K562 (cell line): Measurements from ENCODE around the gene GAK. TPM values are rescaled to one million over a fixed set of nuclear protein-coding genes. Genes with fewer than 3 reads are reported as not detected.

Experiments used
- ATAC-seq: fragments of 200-7000 bp; cut with Tn5 transposase; 3 replicates; pipeline ENCODE4 v1.9.1; 2020; ENCODE audit warnings: moderate library complexity
- BruUV-seq: library from RNA; stranded (reverse); fragments of 400-500 nt; replicated peaks from 2 replicates; lab custom pipeline; 2021; lab: Mats Ljungman, UMichigan
- CTCF ChIA-PET: fragments of 300-600 bp; formaldehyde crosslinking; extraction: SDS; loops from one replicate; lab custom pipeline; 2021; ENCODE audit warnings: low intra/inter-chr PET ratio; lab: Yijun Ruan, JAX
- POLR2A ChIA-PET: fragments of 300-600, 350-650 bp; sonication (Branson Sonifier 250); formaldehyde crosslinking; extraction: SDS; loops from one replicate; lab custom pipeline; 2021; ENCODE audit warnings: antibody characterized with exemption, inconsistent platforms; lab: Yijun Ruan, JAX
- DNase-seq, 4 experiments: peaks; one replicate each; pipeline versions ENCODE4 v3.0.0 to v3.0.0-alpha.2; 2011 to 2018; ENCODE audit warnings: low spot score in 3 of 4, mixed read lengths in 3 of 4; ENCODE audit errors: extremely low read depth in 1 of 4
- FAIRE-seq: peaks from 2 replicates; lab custom pipeline; 2011; peaks lifted over from hg19 to GRCh38; lab: Jason Lieb, UNC
- H2AFZ ChIP-seq: 2 replicates; pipeline ENCODE4 v1.6.0; 2011; ENCODE audit warnings: low read depth, low read length, control low read depth, inconsistent platforms
- H3K27ac ChIP-seq: fragments of 200-600 bp; 3 replicates; pipeline ENCODE4 v1.8.0; 2011; ENCODE audit warnings: low read depth, mild to moderate bottlenecking, control low read depth, inconsistent platforms, low read length, moderate library complexity, mixed read lengths; ENCODE audit errors: extremely low read depth
- H3K27me3 ChIP-seq, 2 experiments: fragments of 300-600 bp in 1 of 2; 2 replicates in 1 of 2; 3 replicates in 1 of 2; pipeline versions ENCODE4 v1.6.0 to v1.8.0; 2011; ENCODE audit warnings: inconsistent platforms in 2 of 2, low read length in 2 of 2, mild to moderate bottlenecking in 1 of 2, mixed read lengths in 1 of 2, moderate library complexity in 1 of 2; ENCODE audit not compliant: control insufficient read depth in 2 of 2, insufficient read depth in 2 of 2
- H3K36me3 ChIP-seq: fragments of 300-600 bp; 3 replicates; pipeline ENCODE4 v1.8.0; 2011; ENCODE audit warnings: mild to moderate bottlenecking, low read length, inconsistent platforms; ENCODE audit not compliant: control insufficient read depth, insufficient read depth
- H3K4me1 ChIP-seq, 2 experiments: fragments of 200-600 bp in 1 of 2; replicated peaks in 1 of 2; 2 replicates in 1 of 2; 3 replicates in 1 of 2; pipeline versions ENCODE4 v1.5.1 to v1.8.0; 2011; ENCODE audit warnings: inconsistent platforms in 2 of 2, low read length in 2 of 2, mild to moderate bottlenecking in 1 of 2, mixed read lengths in 1 of 2, moderate library complexity in 1 of 2; ENCODE audit not compliant: control insufficient read depth in 2 of 2, insufficient read depth in 2 of 2
- H3K4me2 ChIP-seq: 2 replicates; pipeline ENCODE4 v1.6.1; 2011; ENCODE audit warnings: low read length, control low read depth, inconsistent platforms, mixed read lengths; ENCODE audit not compliant: insufficient read depth
- H3K4me3 ChIP-seq: fragments of 200-600 bp; sonication (generic), shearing (Covaris generic); 2 replicates; pipeline ENCODE4 v1.5.1; 2016; ENCODE audit warnings: control low read depth, inconsistent platforms
- H3K79me2 ChIP-seq: fragments of 200-600 bp; 3 replicates; pipeline ENCODE4 v1.8.0; 2011; ENCODE audit warnings: low read length, inconsistent platforms; ENCODE audit not compliant: control insufficient read depth, insufficient read depth
- H3K9ac ChIP-seq, 2 experiments: 2 replicates each; pipeline versions ENCODE4 v1.6.0 to v1.6.1; 2011; ENCODE audit warnings: low read depth in 2 of 2, low read length in 2 of 2, control low read depth in 1 of 2, inconsistent platforms in 1 of 2, mild to moderate bottlenecking in 1 of 2, mixed read lengths in 1 of 2; ENCODE audit not compliant: insufficient read depth in 1 of 2
- H3K9me1 ChIP-seq: one replicate; pipeline ENCODE4 v1.6.0; 2011; ENCODE audit warnings: inconsistent platforms, mild to moderate bottlenecking, low read length, moderate library complexity; ENCODE audit not compliant: control insufficient read depth, insufficient read depth
- H3K9me3 ChIP-seq: replicated peaks from 2 replicates; pipeline ENCODE4 v1.5.1; 2011; ENCODE audit warnings: low read depth, low read length, inconsistent platforms; ENCODE audit not compliant: control insufficient read depth, insufficient read depth
- H4K20me1 ChIP-seq: replicated peaks from 2 replicates; pipeline ENCODE4 v1.6.1; 2011; ENCODE audit warnings: low read length, inconsistent platforms, mixed read lengths; ENCODE audit not compliant: control insufficient read depth, insufficient read depth
- ARID4B ChIP-seq: sonication (generic); formaldehyde crosslinking; IDR thresholded peaks from 2 replicates; pipeline ENCODE4 v1.8.0; 2022; ENCODE audit warnings: mild to moderate bottlenecking, missing genetic modification reagents
- CBFB ChIP-seq: sonication (generic); formaldehyde crosslinking; IDR thresholded peaks from 2 replicates; pipeline ENCODE4 v1.4.0; 2020; ENCODE audit warnings: mild to moderate bottlenecking, missing genetic modification reagents
- CGGBP1 ChIP-seq: fragments of 250-450 bp; sonication (Bioruptor Pico); IDR thresholded peaks from 2 replicates; pipeline ENCODE4 v1.9.0; 2021; ENCODE audit warnings: mild to moderate bottlenecking
- EHMT2 ChIP-seq: fragments of 450-650 bp; IDR thresholded peaks from 2 replicates; pipeline ENCODE4 v1.6.1; 2018; ENCODE audit warnings: antibody characterized with exemption
- PYGO2 ChIP-seq: fragments of 450-650 bp; IDR thresholded peaks from 2 replicates; pipeline ENCODE4 v1.6.1; 2016; ENCODE audit warnings: mild to moderate bottlenecking, missing genetic modification characterization, moderate library complexity, missing compliant biosample characterization
- SAP30 ChIP-seq: fragments of 200-600 bp; sonication (generic); IDR thresholded peaks from 2 replicates; pipeline ENCODE4 v1.6.1; 2012; ENCODE audit warnings: borderline replicate concordance, low read depth, mild to moderate bottlenecking, moderate library complexity, low read length, control low read depth, inconsistent platforms; ENCODE audit not compliant: insufficient read depth, poor library complexity, severe bottlenecking
- SUPT5H ChIP-seq: fragments of 450-650 bp; IDR thresholded peaks from 2 replicates; pipeline ENCODE4 v1.6.1; 2016
- ZBTB1 ChIP-seq: sonication (generic); formaldehyde crosslinking; IDR thresholded peaks from 2 replicates; pipeline ENCODE4 v1.8.1; 2023; ENCODE audit warnings: missing genetic modification reagents, low read depth, mild to moderate bottlenecking, borderline replicate concordance
- ZBTB9 ChIP-seq: fragments of 450-650 bp; formaldehyde crosslinking; IDR thresholded peaks from 2 replicates; pipeline ENCODE4 v1.4.0; 2020; ENCODE audit warnings: mild to moderate bottlenecking, moderate library complexity
- ZNF3 ChIP-seq: fragments of 250-450 bp; sonication (Bioruptor Pico); IDR thresholded peaks from 2 replicates; pipeline ENCODE4 v1.5.0; 2021; ENCODE audit warnings: mild to moderate bottlenecking, moderate library complexity
- ZNF431 ChIP-seq: sonication (generic); formaldehyde crosslinking; IDR thresholded peaks from 2 replicates; pipeline ENCODE4 v1.8.0; 2022; ENCODE audit warnings: mild to moderate bottlenecking, missing genetic modification reagents
- ZNF766 ChIP-seq: fragments of 200-800 bp; sonication (Bioruptor generic); conservative IDR thresholded peaks from 2 replicates; pipeline ENCODE4 v1.6.1; 2016; ENCODE audit warnings: missing genetic modification characterization, missing compliant biosample characterization
- ZNF79 ChIP-seq: fragments of 250-450 bp; sonication (Bioruptor Pico); IDR thresholded peaks from 2 replicates; pipeline ENCODE4 v1.4.0; 2020; ENCODE audit warnings: low read depth, mild to moderate bottlenecking, moderate library complexity
- WGBS: fragments of 100-300 bp; shearing (Covaris generic); methylation state at CpG from one replicate; pipeline ENCODE4 v1.1.6; 2016; ENCODE audit warnings: low coverage, mixed read lengths; ENCODE audit not compliant: insufficient coverage; ENCODE audit errors: missing lambda C conversion rate; 5-methylcytosine and 5-hydroxymethylcytosine counted together
- in situ Hi-C: fragments of 300-500 bp; cut with MboI; formaldehyde crosslinking; loops from 4 replicates; pipeline ENCODE4 v1.15.0; 2018; ENCODE audit warnings: inconsistent platforms, mixed read lengths
- intact Hi-C: fragments of 100-400 bp; cut with micrococcal nuclease; formaldehyde crosslinking; loops from 2 replicates; pipeline ENCODE4 v1.14.2; 2022
- polyA plus RNA-seq, 8 experiments: library from polyadenylated mRNA; depleted of rRNA in 4 of 8; stranded (reverse) in 5 of 8; unstranded in 3 of 8; fragments of >200 nt; fragmentation: Nextera tagmentation in 2 of 8; fragmentation: Illumina TruSeq in 1 of 8; extraction: Ambion mirVana in 2 of 8; extraction: Trizol in 1 of 8; gene quantifications; 2 replicates each; pipeline versions ENCODE4 v1.2.1 to v1.2.3, GENCODE V29; 2011 to 2014; ENCODE audit warnings: inconsistent platforms in 1 of 8, missing spikeins in 1 of 8
- total RNA-seq, 7 experiments: library from RNA; depleted of rRNA in 6 of 7; stranded (reverse); fragments of >200 nt in 6 of 7; fragmentation: Illumina TruSeq in 2 of 7; extraction: Trizol in 2 of 7; gene quantifications; 2 replicates each; pipeline versions ENCODE4 v1.2.1 to v1.2.3, GENCODE V29; 2011 to 2021; ENCODE audit warnings: low replicate concordance in 1 of 7
- TF ChIP-seq, protein P1 (sequence below): fragments of 450-650 bp; IDR thresholded peaks from 2 replicates; pipeline ENCODE4 v1.6.1; 2016; ENCODE audit warnings: missing biosample characterization, missing genetic modification characterization

Gene GAK
- total and polyA plus RNA-seq, 9 of the 15 experiments (the other 6 are each of a cell fraction or from before 2014, with no cell fraction given): 1.3 to 102 (median 16.2) TPM

DNA sequence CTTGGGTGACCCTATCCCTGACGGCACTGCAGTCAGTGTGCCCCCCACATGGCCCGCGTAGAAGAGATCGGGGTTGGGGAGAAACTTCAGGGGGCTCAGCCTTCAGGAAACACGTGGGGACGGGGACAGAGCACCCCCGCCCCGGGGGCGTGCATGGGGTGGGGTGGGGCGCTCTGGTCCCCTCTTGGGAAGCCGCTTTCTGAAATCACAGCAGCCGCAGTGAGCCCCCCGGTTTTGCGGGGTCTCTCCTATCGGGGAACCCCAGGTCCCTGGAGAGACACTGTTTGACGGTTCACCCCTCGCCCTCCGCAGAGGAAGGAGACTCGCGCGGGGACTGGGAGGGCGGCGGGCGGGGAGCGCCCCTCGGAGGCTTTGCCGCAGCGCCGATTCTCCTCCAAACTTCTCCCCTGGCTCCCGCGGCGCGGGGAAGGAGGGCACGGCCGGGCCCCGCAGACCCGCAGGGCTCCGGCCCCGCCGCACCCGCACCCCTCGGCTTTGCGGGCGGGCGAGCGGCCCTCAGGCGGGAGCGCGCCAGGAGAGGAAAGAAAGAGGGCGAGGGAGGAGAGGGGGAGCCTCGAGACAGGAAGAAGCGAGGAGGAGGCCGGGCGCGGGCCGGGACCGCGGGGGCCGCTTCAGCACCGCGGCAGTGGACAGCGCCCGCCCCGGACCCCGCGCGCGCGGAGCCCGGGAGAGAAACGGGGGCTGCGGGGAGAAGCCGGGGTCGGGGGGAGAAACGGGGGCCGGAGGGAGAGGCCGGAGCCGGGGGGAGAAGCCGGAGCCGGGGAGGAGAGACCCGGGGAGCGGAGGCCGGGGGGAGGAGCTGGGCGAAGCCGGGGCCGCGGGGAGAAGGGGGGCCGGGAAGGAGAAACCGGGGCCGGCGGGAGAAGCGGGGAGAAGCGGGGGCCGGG, 106.8 kb downstream of the GAK start:
- Histone ChIP-seq H3K9me3 (no peaks in the 10 kb centered on the region), H4K20me1 (no peaks in the 10 kb centered on the region; the same call in 1 of the 2 replicates), H3K27ac (no peak overlapping the region), H3K36me3 (no peaks in the 10 kb centered on the region), H3K27me3 (peaks cover 9 to 70% of the 10 kb centered on the region in 2 experiments; a peak in 4 of 5 replicates), H2AFZ (no peak overlapping the region), H3K4me2 (no peak overlapping the region), H3K9me1 (no peaks in the 10 kb centered on the region), H3K4me1 (peaks cover 0 to 70% of the 10 kb centered on the region in 2 experiments; a peak in 3 of 5 replicates), H3K9ac (peak overlapping the region in 1 of 2 experiments; percentile 35; a peak in 2 of 4 replicates), H3K4me3 (peak overlapping the region; percentile 43), H3K79me2 (no peaks in the 10 kb centered on the region)
- ChIA-PET CTCF (no interaction called here), POLR2A (no interaction called here)
- FAIRE-seq (no peak), DNase-seq (peak; percentile 53 to 89 (median 84)), ATAC-seq (peak; percentile 67)
- no TSS peak for BruUV-seq
- in situ Hi-C loops: no loop called here
- WGBS: under 1% methylated on average over 20 of the region's 94 CpGs
- intact Hi-C loops: no loop called here
- TF ChIP-seq EHMT2: peak; percentile 59; the same call in 1 of the 2 replicates
- TF ChIP-seq CBFB (CRISPR knock-in tag): no peak
- peak; percentile 14 for TF ChIP-seq SAP30
- no peak for TF ChIP-seq ZNF766 (CRISPR knock-in tag)
- TF ChIP-seq ZNF3: no peak
- TF ChIP-seq ZBTB9 (CRISPR knock-in tag): no peak
- no peak for TF ChIP-seq PYGO2 (tag)
- 0 out of 2 replicates have a peak, but pooled peaks have one; percentile 53 for TF ChIP-seq ZNF431 (CRISPR knock-in tag)
- TF ChIP-seq SUPT5H: no peak
- TF ChIP-seq ZBTB1: no peak
- no peak for TF ChIP-seq ZNF79
- no peak for TF ChIP-seq CGGBP1 (CRISPR knock-in tag)
- TF ChIP-seq ARID4B (CRISPR knock-in tag): peak; percentile 43; the same call in 1 of the 2 replicates
- TF ChIP-seq, protein P1, sequence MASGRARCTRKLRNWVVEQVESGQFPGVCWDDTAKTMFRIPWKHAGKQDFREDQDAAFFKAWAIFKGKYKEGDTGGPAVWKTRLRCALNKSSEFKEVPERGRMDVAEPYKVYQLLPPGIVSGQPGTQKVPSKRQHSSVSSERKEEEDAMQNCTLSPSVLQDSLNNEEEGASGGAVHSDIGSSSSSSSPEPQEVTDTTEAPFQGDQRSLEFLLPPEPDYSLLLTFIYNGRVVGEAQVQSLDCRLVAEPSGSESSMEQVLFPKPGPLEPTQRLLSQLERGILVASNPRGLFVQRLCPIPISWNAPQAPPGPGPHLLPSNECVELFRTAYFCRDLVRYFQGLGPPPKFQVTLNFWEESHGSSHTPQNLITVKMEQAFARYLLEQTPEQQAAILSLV (tag): no peak
